Activated T-cell treated with anti-CD3 and anti-CD28 coated beads, Interleukin-2, amount 50 U/mL, for 1 hour (primary cell): Measurements from ENCODE around the gene LMX1B.

Experiments used
- DNase-seq: peaks from one replicate; pipeline ENCODE4 v3.0.0-alpha.2; 2020

Gene LMX1B

DNA sequence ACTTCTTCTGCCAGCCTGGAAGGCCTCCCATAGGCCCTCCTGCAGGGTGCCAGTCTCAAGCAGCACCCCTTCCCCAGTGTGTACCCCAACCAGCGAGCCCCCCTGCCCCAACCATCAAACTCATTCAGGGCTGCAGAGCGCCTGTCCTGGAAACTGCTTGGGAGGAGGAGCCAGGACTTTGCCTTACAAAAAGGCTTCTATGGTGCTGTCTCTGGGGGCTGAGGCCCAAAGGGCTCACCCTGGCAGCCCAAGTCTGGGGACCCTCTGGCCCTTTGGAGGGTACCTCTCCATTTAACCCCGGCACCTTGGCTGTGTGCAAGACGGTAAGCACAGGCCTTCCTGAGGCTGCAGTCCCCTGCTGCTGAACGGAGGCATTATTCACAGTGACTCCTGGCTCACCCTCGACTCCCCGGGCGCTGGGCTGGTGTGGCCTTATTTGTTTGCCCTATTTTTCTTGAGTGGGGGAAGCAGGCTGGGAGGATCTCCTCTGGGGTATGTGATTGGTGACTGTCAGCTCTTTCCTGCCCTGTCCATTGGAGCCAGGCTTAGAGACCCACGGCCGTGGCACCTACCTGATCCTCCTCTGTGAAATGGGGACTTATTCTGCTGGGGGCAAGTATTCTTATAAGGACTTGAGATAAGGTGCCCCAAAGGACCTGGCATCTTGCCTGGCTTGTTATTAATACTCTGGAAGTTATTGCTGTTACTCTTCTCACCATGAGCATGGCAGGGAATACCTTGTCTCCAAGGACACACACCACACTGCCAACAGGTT lies 5.8 kb downstream of the LMX1B start:
- DNase-seq: no peak

- DNase-seq: no peak
Observed at GRCh38 chr9:126620478-126620877, 6.8 kb downstream of the LMX1B start.

- no peak for DNase-seq
Observed at GRCh38 chr9:126621061-126621918, 7.6 kb downstream of the LMX1B start.

GRCh38 chr9:126621919-126622735 lies 8.4 kb downstream of the LMX1B start:
- DNase-seq: no peak

GRCh38 chr9:126623314-126623666 lies 9.6 kb downstream of the LMX1B start:
- DNase-seq: no peak

DNA sequence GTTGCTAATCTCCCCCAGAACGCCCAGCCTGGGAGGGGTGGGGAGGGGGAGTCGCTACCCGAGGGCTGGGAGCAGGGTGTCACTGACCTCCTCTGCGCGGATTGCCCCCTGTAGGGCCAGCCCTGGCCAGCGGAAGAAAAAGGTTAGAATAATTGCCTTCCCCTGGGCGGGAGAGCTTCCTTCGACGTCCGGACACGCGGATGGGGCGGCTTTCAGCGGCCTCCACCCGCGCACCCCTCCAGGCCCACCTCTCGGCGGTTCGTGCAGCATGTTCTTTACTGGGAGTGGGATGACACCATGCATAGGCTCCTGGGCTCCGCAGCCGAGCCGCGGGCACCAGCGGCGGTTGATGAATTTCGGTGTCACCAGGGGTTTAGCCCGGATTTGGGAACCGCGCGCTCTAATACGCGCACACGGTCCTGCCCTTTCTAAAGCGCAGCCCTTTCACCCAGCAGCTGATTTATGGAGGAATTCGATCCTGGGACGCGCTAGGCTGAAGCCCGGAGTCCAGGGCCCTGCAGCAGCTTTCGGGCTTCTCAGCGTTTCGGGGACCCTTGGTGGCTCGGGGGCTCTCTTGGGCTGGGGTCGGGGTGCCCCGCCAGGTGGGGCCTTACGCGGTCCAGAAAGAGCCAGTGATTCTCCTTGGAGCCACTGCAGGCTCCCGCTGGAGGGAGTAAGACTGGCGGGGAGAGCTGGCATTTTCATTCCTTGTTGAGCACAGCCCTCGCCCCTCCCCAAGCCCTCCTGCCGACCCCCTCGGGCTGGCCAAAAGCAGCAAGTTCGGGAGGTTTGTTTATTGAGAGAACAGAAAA lies 10.1 kb downstream of the LMX1B start:
- no peak for DNase-seq

- DNase-seq: no peak
Observed at GRCh38 chr9:126624479-126624826, 10.7 kb downstream of the LMX1B start.

- DNase-seq: no peak
Observed at GRCh38 chr9:126624912-126625311, 11.2 kb downstream of the LMX1B start.

DNA sequence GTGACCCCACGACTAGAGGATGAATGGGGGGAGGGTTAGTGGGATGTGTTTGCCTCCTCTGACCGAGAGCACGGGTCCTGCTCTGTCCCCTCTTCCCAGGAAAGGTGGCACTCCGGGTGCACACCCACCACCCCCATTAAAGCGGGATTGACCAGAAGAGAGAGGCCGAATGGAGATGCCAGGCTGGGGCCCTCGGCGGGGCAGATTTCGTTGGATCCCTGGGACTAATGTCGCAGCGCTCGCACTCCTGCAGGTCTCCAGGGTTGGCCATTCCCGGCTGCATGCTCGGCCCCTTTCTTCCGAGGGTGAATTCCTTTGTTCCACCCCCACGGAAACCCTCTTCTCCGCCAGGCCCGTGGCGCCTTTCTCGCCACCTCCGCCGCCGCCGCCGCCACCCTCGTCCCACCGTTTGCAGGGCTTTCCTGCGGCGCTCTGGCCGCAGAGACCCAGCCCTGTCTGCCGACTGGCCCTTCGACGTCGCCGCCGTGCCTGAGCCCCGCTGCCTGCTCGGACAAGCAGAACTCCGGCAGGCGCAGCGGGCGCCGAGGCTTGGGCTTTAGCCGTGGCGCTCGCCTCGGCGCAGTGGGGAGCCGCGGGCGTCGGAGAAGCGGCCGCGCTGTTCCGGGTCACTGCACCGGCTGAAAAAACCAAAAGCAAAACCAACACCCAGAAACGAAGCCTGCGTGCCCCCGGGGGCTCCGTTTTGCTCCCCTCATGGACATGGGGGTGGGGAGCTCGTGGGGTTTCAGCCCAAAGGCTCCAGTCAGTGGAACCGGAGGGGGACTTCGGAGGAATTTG lies 11.8 kb downstream of the LMX1B start:
- DNase-seq: no peak

DNA sequence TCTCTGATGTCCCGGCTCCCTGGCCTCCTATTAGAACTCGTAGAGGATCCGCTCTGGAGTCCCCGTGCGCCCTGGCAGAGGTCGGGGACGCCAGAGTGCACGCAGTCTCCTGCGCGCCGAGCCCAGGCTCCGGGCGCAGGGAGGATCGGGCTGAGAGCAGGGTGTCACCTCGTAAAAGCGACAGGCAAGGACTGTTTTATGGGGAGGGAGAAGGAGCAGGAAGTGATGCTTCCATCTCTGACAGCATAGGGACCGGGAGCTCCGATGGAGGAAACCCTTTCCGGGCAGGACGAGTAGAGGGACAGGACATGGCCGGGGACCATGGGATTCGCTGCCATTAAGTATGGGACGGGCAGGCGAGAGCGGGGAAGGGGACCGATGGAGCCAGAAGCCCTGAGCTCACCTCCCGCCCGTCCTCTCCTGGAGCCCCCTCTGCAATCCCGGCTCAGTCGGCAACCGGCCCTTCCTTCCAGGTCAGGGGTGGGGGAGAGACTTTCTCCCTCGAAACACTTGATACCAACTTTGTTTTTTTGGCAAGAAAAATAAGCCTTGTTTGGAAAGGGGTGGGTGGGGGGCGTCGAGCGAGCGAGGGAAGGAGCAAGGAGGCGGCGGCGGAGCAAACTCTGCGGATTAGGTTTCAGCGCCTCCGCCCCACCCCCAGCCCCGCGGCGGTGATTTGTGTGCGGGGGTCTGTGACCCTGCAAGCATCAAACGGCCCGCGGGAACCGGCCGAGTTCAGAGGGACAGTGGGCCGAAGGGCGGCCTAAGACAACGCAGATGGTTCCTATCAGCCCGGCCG lies 12.6 kb downstream of the LMX1B start:
- DNase-seq: no peak

- no peak for DNase-seq
Observed at GRCh38 chr9:126626926-126627233, 13.2 kb downstream of the LMX1B start.

DNA sequence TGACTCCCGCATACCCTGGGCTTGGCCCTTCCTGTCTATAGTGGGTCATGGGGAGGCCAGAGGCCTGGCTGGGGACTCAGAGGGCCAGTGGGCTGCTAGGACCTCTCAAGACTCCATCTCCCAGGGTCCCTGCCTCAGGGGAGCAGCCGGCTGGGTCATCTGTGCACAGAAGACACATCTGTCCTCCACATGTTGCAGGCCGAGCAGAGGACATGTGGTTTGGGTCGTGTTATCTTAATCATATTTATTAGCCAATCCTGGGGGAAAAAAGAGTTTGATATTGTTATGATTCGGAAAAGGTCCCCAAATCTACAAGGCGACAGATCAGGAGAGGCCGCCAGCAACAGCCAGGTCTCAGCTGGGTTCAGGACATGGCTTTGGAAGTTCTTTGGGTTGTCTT lies 14.4 kb downstream of the LMX1B start:
- DNase-seq: no peak

DNA sequence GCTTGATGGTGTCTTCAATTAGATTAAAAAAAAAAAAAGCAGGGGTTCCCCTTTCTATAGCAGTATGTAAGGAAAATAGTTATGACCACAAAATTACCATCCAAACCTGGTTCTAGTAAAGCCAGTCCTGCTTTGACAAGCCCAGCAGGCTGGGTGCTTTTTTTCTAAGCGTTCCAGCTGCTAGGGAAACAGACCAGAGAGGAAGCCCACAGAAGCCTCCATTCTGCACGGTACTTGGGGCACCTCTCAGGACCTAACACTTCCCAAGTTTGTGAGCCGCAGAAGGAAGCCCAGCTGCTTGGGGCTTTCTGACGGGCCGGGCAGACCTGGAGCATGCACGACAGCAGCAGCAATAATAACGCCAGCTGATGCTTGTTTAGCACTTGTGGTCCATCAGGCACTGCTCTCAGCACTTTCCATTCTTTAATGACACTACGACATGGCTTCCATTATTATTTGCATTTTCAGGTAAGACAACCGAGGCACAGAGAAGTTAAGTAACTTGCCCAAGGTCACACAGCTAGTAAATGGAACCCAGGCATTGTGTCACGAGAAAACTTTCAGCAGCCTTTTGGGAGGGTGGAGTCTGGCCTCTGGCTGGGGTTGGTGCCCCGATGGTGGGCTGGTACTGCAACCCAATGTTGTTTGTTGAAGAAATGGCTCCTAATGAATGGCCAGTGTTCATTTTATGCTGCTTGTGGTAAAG lies 15.4 kb downstream of the LMX1B start:
- DNase-seq: no peak

DNA sequence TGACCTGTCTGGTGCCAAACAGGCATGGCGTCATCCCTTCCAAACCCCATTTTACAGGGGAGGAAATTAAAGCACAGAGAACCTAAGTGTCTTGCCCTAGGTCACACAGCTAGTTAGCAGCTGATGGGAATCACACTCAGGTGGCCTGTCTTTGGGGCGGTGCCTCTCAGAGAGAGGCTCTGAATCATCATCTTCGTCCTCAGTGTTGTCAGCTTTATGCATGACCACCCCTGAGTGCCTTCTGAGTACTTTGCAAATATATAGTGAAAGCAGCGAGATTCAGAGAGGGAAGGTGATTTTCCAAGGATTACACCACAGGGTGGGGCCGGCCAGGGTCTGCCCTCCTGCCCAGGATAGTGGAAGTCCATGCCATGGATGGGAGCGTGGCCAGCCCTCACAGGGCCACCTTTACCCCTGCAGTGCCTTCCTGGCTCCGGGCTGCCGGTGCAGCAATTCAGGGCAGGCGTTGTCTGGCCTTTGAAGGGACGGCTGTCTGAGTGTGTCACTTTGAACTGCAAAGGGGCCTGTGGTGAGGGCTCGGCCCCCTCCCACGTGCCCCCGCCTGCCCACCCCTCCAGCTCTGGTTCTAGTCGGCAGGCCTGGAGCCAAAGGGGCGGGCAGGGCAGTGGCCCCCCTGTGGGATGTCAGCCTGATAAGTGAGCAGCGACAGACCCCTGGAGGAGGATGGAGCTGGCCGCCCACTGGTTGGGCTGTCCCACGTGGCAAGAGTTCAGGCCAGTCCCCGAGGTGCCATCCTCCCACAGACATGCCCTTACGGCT lies 16.9 kb downstream of the LMX1B start:
- no peak for DNase-seq

- no peak for DNase-seq
Observed at GRCh38 chr9:126631254-126631653, 17.5 kb downstream of the LMX1B start.

- no peak for DNase-seq
Observed at GRCh38 chr9:126633881-126634558, 20.3 kb downstream of the LMX1B start.

- no peak for DNase-seq
Observed at GRCh38 chr9:126635061-126635460, 21.3 kb downstream of the LMX1B start.

DNA sequence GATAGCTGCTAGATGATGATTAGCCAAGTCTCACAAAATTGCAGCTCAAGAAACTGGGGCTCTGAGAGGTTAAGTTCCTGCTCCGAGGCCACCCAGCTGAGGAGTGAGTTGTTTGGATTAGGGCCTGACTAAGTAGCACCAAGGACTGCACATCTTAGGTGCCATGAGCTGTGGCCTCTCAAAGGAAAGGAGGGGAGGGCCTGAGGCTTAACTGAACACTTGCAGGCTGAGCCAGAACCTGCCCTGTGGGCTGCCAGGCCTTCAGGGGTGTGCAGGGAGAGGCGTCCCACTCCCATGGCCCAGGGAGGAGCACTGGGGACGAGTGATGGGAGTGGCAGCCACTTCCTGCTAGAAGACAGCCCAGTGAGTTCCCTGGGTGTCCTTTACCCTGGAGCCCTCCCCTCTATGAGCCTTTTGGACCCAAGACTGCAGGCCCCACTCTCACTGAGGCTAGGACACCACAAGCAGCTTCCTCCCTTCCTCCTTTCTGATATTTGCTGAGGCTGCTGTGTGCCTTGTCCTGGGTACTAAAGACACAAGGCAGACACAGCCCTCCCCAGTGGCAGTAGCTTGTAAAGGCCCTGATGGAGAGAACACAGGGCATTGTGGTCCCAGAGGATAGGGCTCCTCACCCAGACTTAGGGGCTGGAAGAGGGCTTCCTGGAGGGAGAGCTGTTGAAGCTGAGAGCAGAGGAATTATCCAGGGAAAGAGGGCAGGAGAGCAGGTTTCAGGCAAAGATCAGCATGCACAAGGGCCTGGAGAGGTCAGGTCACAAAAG lies 22.1 kb downstream of the LMX1B start:
- no peak for DNase-seq
